IMR-90 (cell line): ENCODE results near the gene WNT3.
"Not testable (repeated sequence)": the region's sequence is repeated elsewhere in the genome, so short reads cannot be mapped to it uniquely, and the experiment has no call there.

ENCODE experiments used
- BHLHE40 ChIP-seq: fragments of 150-350 bp; IDR thresholded peaks from 2 replicates; pipeline ENCODE4 v1.6.1; 2016; ENCODE audit warnings: mild to moderate bottlenecking, low read depth, low read length
- CEBPB ChIP-seq: IDR thresholded peaks from 2 replicates; pipeline ENCODE4 v1.6.1; 2012; ENCODE audit warnings: low read depth, low read length, improper control_type of control experiment
- CTCF ChIP-seq: conservative IDR thresholded peaks from 2 replicates; pipeline ENCODE4 v1.5.1; 2012; ENCODE audit warnings: mild to moderate bottlenecking, low read depth, low read length, improper control_type of control experiment
- ELK1 ChIP-seq: fragments of 150-350 bp; IDR thresholded peaks from 2 replicates; pipeline ENCODE4 v1.6.1; 2016; ENCODE audit warnings: low read depth, mild to moderate bottlenecking, low read length, moderate library complexity, borderline replicate concordance
- FOS ChIP-seq: fragments of 150-350 bp; IDR thresholded peaks from 2 replicates; pipeline ENCODE4 v1.6.1; 2016; ENCODE audit warnings: low read depth, low read length
- MAFK ChIP-seq: IDR thresholded peaks from 2 replicates; pipeline ENCODE4 v1.6.1; 2012; ENCODE audit warnings: low read depth, low read length, improper control_type of control experiment
- MXI1 ChIP-seq: IDR thresholded peaks from 2 replicates; pipeline ENCODE4 v1.6.1; 2012; ENCODE audit warnings: low read depth, mild to moderate bottlenecking, low read length, moderate library complexity, borderline replicate concordance
- NFE2L2 ChIP-seq: fragments of 150-350 bp; IDR thresholded peaks from 2 replicates; pipeline ENCODE4 v1.6.1; 2016; ENCODE audit warnings: low read depth, mild to moderate bottlenecking, low read length
- POLR2A ChIP-seq: IDR thresholded peaks from 2 replicates; pipeline ENCODE4 v1.6.1; 2012; ENCODE audit warnings: mild to moderate bottlenecking, low read depth, low read length
- RAD21 ChIP-seq: IDR thresholded peaks from 2 replicates; pipeline ENCODE4 v1.6.1; 2012; ENCODE audit warnings: low read length, improper control_type of control experiment
- RCOR1 ChIP-seq: IDR thresholded peaks from 2 replicates; pipeline ENCODE4 v1.6.1; 2012; ENCODE audit warnings: mild to moderate bottlenecking, low read length, improper control_type of control experiment; ENCODE audit not compliant: insufficient replicate concordance
- RFX5 ChIP-seq: IDR thresholded peaks from 2 replicates; pipeline ENCODE4 v1.8.0; 2012; ENCODE audit warnings: low read depth, mild to moderate bottlenecking, low read length, moderate library complexity
- SMC3 ChIP-seq: fragments of 150-350 bp; IDR thresholded peaks from 2 replicates; pipeline ENCODE4 v1.6.1; 2016; ENCODE audit warnings: low read depth, mild to moderate bottlenecking, antibody characterized with exemption, low read length, moderate library complexity
- USF2 ChIP-seq: fragments of 150-350 bp; IDR thresholded peaks from 2 replicates; pipeline ENCODE4 v1.6.1; 2017; ENCODE audit warnings: mild to moderate bottlenecking, antibody characterized with exemption, low read length, low read depth

- TF ChIP-seq CTCF, FOS, POLR2A, BHLHE40, CEBPB, RAD21, MXI1, ELK1, SMC3, RCOR1, USF2, NFE2L2, RFX5, MAFK: not testable (repeated sequence)
These were observed 60.9 kb downstream of the WNT3 start for GRCh38 chr17:46757588-46757987.
